Measurements from ENCODE around the gene INAVA.

Gene INAVA

DNA sequence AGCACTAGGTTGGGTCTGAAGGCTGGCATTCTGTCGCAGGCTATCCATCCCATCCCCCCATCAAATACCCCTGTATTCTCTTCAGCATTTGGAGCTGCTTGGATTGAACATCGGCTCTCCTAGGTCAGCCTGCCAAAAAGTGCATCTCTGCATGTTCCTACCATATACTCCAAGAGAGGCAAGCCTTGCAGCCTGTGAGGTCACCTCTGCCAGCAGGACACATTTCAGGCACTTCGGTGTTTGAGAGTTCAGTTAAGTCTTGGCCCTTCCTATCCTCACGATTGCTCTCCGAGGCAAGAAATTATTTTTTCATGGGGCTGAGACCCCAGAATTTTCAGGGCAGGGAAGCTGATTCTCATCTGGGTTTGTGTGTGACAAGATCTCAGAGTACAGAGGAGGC lies 19.3 kb upstream of the INAVA start:
- no peak for DNase-seq (ENCODE audit: low read depth in 2 of 2, low spot score in 1 of 2)

- DNase-seq (ENCODE audit: low read depth in 2 of 2, low spot score in 1 of 2) = no peak
Observed at GRCh38 chr1:200877010-200877409, 17.7 kb upstream of the INAVA start.

DNA sequence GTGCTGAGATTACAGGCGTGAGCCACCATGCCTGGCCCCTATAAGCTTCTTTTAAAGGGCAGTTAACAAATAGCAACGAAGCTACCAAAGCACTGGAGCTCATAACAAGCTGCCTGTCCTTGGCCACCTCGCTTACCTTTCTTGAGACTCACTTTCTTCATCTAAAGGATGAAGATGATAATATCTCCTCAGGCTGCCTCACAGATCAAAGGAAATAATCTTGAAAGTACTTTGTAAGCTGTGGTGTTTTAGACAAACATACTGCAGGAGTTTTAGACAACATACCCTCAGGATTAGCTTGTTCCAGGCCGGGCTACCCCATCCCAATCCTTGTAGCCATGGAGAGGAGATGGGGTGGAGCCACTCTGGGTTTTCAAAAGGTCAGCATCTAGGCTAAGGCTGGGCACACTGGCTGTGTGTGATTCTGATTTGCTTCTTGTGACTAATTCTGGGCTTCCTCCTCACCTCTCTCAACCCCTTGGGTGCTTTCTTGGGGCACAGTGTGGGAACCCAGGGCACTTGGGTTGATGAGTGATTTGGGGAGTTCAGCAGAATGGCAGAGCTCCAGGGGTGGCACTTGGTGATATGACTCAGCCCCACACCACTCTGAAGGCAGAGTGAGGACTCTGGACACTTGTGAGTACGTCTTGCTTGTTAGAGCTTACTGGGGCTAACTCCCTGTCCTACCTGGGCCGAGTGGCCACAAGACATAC lies 16.7 kb upstream of the INAVA start:
- no peak for DNase-seq (ENCODE audit: low read depth in 2 of 2, low spot score in 1 of 2)

GRCh38 chr1:200880212-200880611 lies 14.5 kb upstream of the INAVA start:
- DNase-seq (ENCODE audit: low read depth in 2 of 2, low spot score in 1 of 2) = no peak

- no peak for DNase-seq (ENCODE audit: low read depth in 2 of 2, low spot score in 1 of 2)
Observed at GRCh38 chr1:200883118-200883517, 11.6 kb upstream of the INAVA start.

- DNase-seq (ENCODE audit: low read depth in 2 of 2, low spot score in 1 of 2) = no peak
Observed at GRCh38 chr1:200885623-200886402, 8.9 kb upstream of the INAVA start.

- no peak for DNase-seq (ENCODE audit: low read depth in 2 of 2, low spot score in 1 of 2)
Observed at GRCh38 chr1:200886594-200886993, 8.1 kb upstream of the INAVA start.

DNA sequence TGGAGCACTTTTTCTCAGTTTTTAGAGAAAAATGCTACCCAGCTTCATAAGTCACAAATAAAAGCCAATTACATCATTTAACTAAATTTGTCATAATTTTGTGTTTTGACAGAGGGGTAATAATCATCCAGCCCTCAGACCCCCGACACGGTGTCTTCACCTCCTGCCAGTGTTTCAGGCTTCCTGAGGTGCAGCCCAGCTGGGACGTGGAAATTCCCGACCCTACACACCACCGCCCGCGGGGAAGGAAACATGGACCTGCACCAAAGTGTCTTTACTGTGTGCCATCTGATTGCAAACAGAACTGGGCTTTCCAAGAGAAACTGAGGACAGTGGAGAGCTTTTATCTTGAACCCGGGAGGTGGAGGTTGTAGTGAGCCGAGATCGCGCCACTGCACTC lies 7.7 kb upstream of the INAVA start:
- no peak for DNase-seq (ENCODE audit: low read depth in 2 of 2, low spot score in 1 of 2)

GRCh38 chr1:200887772-200888348 lies 6.8 kb upstream of the INAVA start:
- DNase-seq (ENCODE audit: low read depth in 2 of 2, low spot score in 1 of 2) = no peak

DNA sequence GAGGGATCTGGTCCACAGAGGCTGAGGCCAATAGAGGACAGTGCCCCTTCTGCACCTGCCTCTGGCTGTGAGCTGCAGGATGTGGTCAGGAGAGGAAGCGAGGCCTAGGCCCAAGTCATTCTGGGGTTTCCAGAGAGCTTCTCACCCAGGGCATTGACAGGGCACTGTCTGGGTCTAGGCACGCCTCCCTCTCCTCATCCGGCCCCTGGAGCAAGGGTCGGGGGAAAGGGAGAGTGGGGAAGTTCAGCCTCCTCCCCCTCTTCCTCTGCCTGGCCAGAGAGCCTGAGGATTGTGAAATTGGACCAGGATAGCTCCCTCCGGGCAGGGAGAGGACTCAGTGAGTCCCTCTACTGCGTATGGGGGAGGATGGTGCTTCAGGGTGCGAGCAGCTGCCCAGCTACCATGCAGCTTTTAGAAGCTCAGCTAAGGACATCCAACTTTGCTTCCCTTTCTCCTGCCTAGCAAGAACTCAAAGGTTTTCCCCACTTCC lies 6.3 kb upstream of the INAVA start:
- DNase-seq (ENCODE audit: low read depth in 2 of 2, low spot score in 1 of 2) = peak; percentile 30 to 42

DNA sequence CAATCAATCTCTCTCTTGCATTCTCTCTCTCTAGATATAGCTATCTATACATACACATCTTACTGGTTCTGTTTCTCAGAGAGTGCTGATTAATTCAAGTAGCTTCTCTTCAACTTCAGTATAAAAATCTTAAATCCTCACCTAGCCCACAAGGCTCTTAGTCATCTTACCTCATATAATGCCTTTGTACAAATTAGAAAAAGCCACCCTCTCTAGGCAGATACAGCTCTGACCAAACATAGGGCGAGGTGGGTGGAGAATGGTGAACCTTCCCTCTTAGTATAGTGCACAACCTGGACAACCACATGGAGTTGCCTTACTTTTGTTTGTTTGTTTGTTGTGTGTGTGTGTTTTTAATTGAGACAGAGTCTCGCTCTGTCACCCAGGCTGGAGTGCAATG lies 5.1 kb upstream of the INAVA start:
- no peak for DNase-seq (ENCODE audit: low read depth in 2 of 2, low spot score in 1 of 2)

DNA sequence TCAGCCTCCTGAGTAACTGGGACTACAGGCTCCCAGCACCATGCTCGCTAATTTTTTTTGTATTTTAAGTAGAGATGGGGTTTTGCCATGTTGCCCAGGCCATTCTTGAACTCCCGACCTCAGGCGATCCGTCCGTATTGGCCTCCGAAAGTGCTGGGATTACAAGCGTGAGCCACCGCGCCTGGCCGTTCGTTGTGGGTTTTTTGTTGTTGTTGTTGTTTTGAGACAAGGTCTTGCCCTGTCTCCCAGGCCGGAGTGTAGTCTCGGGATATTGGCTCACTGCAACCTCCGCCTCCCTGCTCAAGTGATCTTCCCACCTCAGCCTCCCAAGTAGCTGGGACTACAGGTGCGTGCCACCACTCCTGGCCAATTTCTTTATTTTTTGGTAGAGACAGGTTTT lies 4.7 kb upstream of the INAVA start:
- DNase-seq (ENCODE audit: low read depth in 2 of 2, low spot score in 1 of 2) = no peak

DNA sequence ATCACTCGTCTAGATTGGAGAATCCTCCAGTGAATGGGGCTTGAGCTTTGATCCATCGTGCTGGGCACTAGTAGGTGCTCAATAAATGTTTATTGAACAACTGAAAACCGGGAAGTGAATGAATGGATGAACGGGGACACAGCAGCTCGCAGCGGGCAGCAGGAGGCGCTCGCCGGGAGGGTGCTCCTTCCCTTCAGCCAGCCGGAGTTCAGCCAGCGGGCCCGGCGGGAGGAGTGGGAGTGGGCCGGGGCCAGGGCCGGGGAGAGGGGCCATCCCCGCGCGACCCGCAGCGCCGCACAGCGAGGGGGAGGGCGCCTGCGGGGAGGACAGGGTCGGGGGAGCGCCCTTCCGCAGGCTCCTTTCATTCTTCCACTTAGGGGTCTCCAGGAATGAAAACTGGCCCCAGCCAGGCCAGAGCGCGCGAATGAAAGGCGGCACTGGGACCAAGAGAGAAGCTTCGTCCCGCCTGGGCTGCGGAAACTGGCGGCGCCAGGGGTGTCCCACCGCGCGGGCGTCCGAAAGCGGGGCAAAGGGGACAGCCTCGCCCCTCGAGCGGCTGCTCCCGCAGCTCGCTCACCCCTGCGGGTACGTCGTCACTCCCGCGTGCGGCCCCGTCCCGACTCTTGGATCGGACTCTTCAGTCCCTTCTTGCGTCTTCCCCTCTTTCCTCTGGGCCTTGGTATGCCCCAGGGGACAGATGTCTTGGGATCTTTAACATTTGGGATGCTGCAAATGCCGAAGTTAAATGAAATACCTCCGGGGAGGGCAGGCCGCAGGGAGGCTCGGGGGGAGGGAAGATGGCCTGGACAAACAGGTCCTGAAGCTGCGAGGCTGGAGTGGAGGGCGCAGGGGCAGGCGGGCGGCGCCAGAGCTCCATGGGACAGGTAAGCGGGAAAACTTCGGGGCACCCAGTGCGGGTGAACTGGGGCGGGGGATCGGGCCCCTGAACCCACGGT lies 3.6 kb upstream of the INAVA start:
- DNase-seq (ENCODE audit: low read depth in 2 of 2, low spot score in 1 of 2) = no peak

- no peak for DNase-seq (ENCODE audit: low read depth in 2 of 2, low spot score in 1 of 2)
Observed at GRCh38 chr1:200891774-200892157, 2.9 kb upstream of the INAVA start.

DNA sequence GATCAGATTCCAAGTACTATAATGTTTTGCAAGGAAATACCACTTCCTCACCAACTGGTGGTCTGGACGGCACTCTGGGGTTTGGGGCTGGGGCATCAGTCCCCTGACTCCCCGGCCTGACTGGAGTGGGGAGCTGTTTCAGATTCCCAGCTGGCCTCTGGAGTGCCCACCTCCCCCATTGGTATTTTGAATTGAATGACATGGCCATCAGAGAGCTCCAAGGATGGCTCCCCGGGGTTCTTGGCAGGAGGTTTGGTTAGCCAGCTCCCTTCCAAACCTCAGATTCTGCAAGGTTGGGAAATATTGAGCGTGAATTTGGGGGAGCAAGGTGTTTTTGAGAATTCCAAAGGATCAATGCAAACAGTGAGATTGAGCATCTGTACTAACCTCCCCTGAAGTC lies 2.2 kb upstream of the INAVA start:
- DNase-seq (ENCODE audit: low read depth in 2 of 2, low spot score in 1 of 2) = no peak

DNA sequence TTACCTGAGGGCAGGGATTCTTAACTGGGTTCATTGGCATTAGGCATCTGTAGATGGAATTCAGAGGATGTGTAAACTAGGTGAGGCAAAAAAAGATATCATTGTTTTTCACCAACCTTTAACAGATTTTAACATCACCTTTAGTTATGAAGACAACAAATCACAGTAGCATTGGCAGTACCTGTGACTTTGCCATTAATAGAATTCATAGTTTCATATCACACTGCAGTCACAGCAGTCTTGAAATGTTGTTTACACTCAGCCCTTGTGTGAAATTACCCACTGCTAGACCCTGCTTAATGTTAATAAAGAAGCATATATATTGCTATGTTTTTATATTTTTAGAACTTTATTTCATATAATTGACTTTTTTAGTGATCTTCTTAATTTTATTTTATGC lies 1.7 kb upstream of the INAVA start:
- no peak for DNase-seq (ENCODE audit: low read depth in 2 of 2, low spot score in 1 of 2)

DNA sequence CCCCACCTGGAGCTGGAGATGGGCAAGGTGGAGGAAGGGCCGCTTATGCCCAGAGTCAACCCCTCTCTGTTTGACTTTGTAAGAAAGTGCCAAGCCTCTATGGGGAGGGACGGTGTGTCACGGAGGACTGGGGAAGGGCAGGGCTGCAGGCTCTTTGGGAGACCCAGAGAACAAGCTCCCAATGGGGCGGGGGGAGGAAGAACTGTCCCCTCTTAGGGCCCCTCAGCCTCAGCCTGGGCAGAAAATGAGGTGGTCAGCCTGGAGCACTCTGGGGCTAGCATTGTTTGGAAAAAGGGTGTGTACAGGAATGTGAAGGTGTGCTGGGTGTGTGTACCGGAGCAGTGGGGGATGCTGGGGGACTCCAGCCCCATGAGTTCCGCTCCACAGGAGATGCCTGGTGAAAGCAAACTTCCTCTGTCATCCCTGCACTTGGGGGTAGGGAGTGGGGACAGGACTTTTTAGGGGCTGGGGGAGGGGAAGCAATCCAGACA lies 1.2 kb upstream of the INAVA start:
- DNase-seq (ENCODE audit: low read depth in 2 of 2, low spot score in 1 of 2) = no peak

DNA sequence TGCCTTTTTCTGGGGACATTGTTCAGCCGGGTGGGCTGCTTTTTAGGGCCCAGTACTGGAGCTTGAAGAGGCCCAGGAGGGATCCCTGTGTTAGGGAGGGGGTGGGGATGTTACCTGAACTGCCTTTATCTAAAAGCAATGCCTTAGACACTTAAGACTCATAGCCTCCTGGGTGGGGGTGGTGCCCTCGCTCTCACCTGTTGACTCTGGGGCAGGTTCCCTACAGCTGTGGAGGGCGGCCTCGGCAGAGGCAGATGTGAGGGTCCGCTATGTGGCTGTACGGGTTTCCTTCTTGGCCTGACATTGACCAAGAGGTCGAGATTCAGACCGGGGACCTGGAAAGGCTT lies 716 bp downstream of the INAVA start:
- no peak for DNase-seq (ENCODE audit: low read depth in 2 of 2, low spot score in 1 of 2)

- no peak for DNase-seq (ENCODE audit: low read depth in 2 of 2, low spot score in 1 of 2)
Observed at GRCh38 chr1:200895801-200896530, 1.3 kb downstream of the INAVA start.

DNA sequence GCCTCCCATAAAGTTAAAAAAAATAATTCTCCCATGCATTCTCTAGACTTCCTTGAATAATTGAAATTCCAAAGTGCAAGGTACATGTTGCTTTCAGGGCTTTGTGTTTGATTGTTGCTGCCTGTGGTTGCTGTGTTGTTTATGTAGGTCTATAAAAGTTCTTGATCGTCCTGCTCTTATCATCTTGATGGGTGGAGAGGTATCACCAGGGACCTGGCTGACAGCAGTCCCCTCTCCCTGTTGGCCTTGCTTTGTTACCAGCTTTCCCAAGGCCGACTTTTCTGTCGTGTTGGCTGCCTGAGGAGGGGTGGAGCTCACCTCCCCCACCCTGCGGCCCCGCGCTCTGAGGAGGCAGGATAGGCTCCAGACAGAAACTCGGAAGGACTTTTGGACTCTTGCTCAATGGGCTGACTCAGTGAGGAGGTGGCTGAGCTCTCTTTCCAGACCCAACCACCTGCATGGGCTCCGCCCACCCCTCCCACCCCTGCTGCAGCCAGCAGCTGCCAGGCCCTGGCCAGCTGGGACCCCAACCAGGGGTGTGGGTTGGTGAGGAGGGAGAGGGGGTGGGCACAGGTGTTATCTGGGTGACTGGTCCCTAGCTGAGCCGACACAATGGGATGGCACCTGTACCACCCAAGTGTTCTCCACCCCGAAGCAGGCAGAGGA lies 2.0 kb downstream of the INAVA start:
- DNase-seq (ENCODE audit: low read depth in 2 of 2, low spot score in 1 of 2) = no peak
